ENCODE results near the gene CACNA1E. TPM values are rescaled to one million over a fixed set of nuclear protein-coding genes. Genes with fewer than 3 reads are reported as not detected.

Gene CACNA1E
- total RNA-seq, 6 experiments from 2014 or later = not detected

- DNase-seq = no peak
- Mint-ChIP-seq H3K9me3 (peaks cover 18% of the 10 kb centered on the region), H3K36me3 (ENCODE audit: low read depth) (peaks cover 2% of the 10 kb centered on the region; the same call in 1 of the 2 replicates), H3K27me3 (ENCODE audit: insufficient read depth) (no peaks in the 10 kb centered on the region), H3K27ac (no peak overlapping the region), H3K4me1 (ENCODE audit: low read depth) (no peaks in the 10 kb centered on the region), H3K4me3 (no peak overlapping the region)
- no peak for TF ChIP-seq CTCF (IDR thresholded peaks at IDR 0.05)
These were observed 172.4 kb downstream of the CACNA1E start for GRCh38 chr1:181655756-181656155.

GRCh38 chr1:181656491-181656890 is 173.2 kb downstream of the CACNA1E start:
- no peak for TF ChIP-seq CTCF (IDR thresholded peaks at IDR 0.05)
- Mint-ChIP-seq H3K4me3 (no peak overlapping the region), H3K27ac (no peak overlapping the region), H3K4me1 (ENCODE audit: low read depth) (no peaks in the 10 kb centered on the region), H3K9me3 (peaks cover 26% of the 10 kb centered on the region), H3K27me3 (ENCODE audit: insufficient read depth) (no peaks in the 10 kb centered on the region), H3K36me3 (ENCODE audit: low read depth) (peaks cover 9% of the 10 kb centered on the region; the same call in 1 of the 2 replicates)
- DNase-seq = no peak

- H3K9me3 Mint-ChIP-seq = peaks cover 20% of the 10 kb centered on the region
- H3K4me1 Mint-ChIP-seq (ENCODE audit: low read depth) = no peaks in the 10 kb centered on the region
- no peak overlapping the region for H3K27ac Mint-ChIP-seq
- no peak for DNase-seq
- TF ChIP-seq CTCF (IDR thresholded peaks at IDR 0.05) = no peak
- H3K4me3 Mint-ChIP-seq = no peak overlapping the region
- H3K27me3 Mint-ChIP-seq (ENCODE audit: insufficient read depth) = no peaks in the 10 kb centered on the region
- H3K36me3 Mint-ChIP-seq (ENCODE audit: low read depth) = peaks cover 9% of the 10 kb centered on the region; the same call in 1 of the 2 replicates
These were observed 175.3 kb downstream of the CACNA1E start for GRCh38 chr1:181658581-181658980.

GRCh38 chr1:181659321-181659957 is 176.1 kb downstream of the CACNA1E start:
- no peak for TF ChIP-seq CTCF (IDR thresholded peaks at IDR 0.05)
- Mint-ChIP-seq H3K4me1 (ENCODE audit: low read depth) (no peaks in the 10 kb centered on the region), H3K4me3 (no peak overlapping the region), H3K27ac (no peak overlapping the region), H3K27me3 (ENCODE audit: insufficient read depth) (no peaks in the 10 kb centered on the region), H3K9me3 (peaks cover 17% of the 10 kb centered on the region), H3K36me3 (ENCODE audit: low read depth) (peaks cover 9% of the 10 kb centered on the region; the same call in 1 of the 2 replicates)
- DNase-seq = no peak

GRCh38 chr1:181660621-181661020 is 177.3 kb downstream of the CACNA1E start:
- H3K27ac Mint-ChIP-seq = no peak overlapping the region
- no peaks in the 10 kb centered on the region for H3K27me3 Mint-ChIP-seq (ENCODE audit: insufficient read depth)
- peaks cover 20% of the 10 kb centered on the region for H3K9me3 Mint-ChIP-seq
- no peak overlapping the region for H3K4me3 Mint-ChIP-seq
- peaks cover 9% of the 10 kb centered on the region; the same call in 1 of the 2 replicates for H3K36me3 Mint-ChIP-seq (ENCODE audit: low read depth)
- no peaks in the 10 kb centered on the region for H3K4me1 Mint-ChIP-seq (ENCODE audit: low read depth)
- no peak for DNase-seq
- TF ChIP-seq CTCF (IDR thresholded peaks at IDR 0.05) = no peak
